Neural progenitor cell (in vitro differentiated cells): ENCODE data around the gene CTH. TPM values are rescaled to one million over a fixed set of nuclear protein-coding genes. Genes with fewer than 3 reads are reported as not detected.

Source experiments
- DNase-seq: peaks from one replicate; pipeline ENCODE4 v3.0.0-alpha.2; 2016; ENCODE audit warnings: low spot score
- H2AFZ ChIP-seq: fragments of 200-600 bp; sonication (generic); replicated peaks from 2 replicates; pipeline ENCODE4 v1.6.1; 2016; ENCODE audit warnings: antibody characterized with exemption
- H3F3A ChIP-seq: fragments of 200-600 bp; sonication (generic); 2 replicates; pipeline ENCODE4 v1.6.1; 2016; ENCODE audit warnings: antibody characterized with exemption, low read depth
- H3K27ac ChIP-seq: fragments of 200-600 bp; sonication (generic); 2 replicates; pipeline ENCODE4 v1.5.1; 2016; ENCODE audit warnings: mild to moderate bottlenecking
- H3K27me3 ChIP-seq: fragments of 200-600 bp; sonication (generic); 2 replicates; pipeline ENCODE4 v1.6.1; 2016; ENCODE audit warnings: mild to moderate bottlenecking, moderate library complexity
- H3K36me3 ChIP-seq: fragments of 200-600 bp; sonication (generic); 2 replicates; pipeline ENCODE4 v1.5.1; 2016
- H3K4me1 ChIP-seq: fragments of 200-600 bp; sonication (generic); 2 replicates; pipeline ENCODE4 v1.6.1; 2016; ENCODE audit warnings: mixed run types
- H3K4me2 ChIP-seq: fragments of 200-600 bp; sonication (generic); 2 replicates; pipeline ENCODE4 v1.6.1; 2016
- H3K4me3 ChIP-seq: fragments of 200-600 bp; sonication (generic); 2 replicates; pipeline ENCODE4 v1.5.1; 2016
- H3K79me2 ChIP-seq: fragments of 200-600 bp; sonication (generic); 2 replicates; pipeline ENCODE4 v1.6.1; 2016; ENCODE audit warnings: low read depth
- H3K9ac ChIP-seq: fragments of 200-600 bp; sonication (generic); 2 replicates; pipeline ENCODE4 v1.6.1; 2016
- H3K9me3 ChIP-seq: fragments of 200-600 bp; sonication (generic); 2 replicates; pipeline ENCODE4 v1.5.1; 2016; ENCODE audit warnings: low read depth
- H4K20me1 ChIP-seq: fragments of 200-600 bp; sonication (generic); 2 replicates; pipeline ENCODE4 v1.6.1; 2016; ENCODE audit warnings: low read depth
- H3K27ac Mint-ChIP-seq: 3 replicates; pipeline ENCODE4 v1.8.0; 2021; ENCODE audit warnings: mixed read lengths
- H3K27me3 Mint-ChIP-seq: 2 replicates; pipeline ENCODE4 v1.8.0; 2022; ENCODE audit warnings: low read depth, mild to moderate bottlenecking, inconsistent platforms, moderate library complexity, mixed read lengths; ENCODE audit not compliant: insufficient read depth
- H3K36me3 Mint-ChIP-seq: 3 replicates; pipeline ENCODE4 v1.8.0; 2021; ENCODE audit warnings: mixed read lengths
- H3K4me1 Mint-ChIP-seq: 3 replicates; pipeline ENCODE4 v1.8.0; 2021; ENCODE audit warnings: mixed read lengths
- H3K4me3 Mint-ChIP-seq: 3 replicates; pipeline ENCODE4 v1.8.0; 2021; ENCODE audit warnings: mild to moderate bottlenecking, moderate library complexity, mixed read lengths
- H3K9me3 Mint-ChIP-seq: 3 replicates; pipeline ENCODE4 v1.8.0; 2020; ENCODE audit warnings: mixed read lengths
- EZH2 ChIP-seq: fragments of 200-600 bp; sonication (generic); IDR thresholded peaks from 2 replicates; pipeline ENCODE4 v1.6.1; 2017; ENCODE audit warnings: antibody characterized with exemption, mild to moderate bottlenecking, moderate library complexity
- EZH2phosphoT487 ChIP-seq: fragments of 200-600 bp; sonication (generic); IDR thresholded peaks from 2 replicates; pipeline ENCODE4 v1.6.1; 2017; ENCODE audit warnings: antibody characterized with exemption
- total RNA-seq: library from RNA; depleted of rRNA; stranded (reverse); fragments of >200 nt; gene quantifications from 2 replicates; pipeline ENCODE4 v1.2.3, GENCODE V29; 2015; ENCODE audit warnings: low replicate concordance
- TF ChIP-seq, protein P1 (sequence below): fragments of 200-600 bp; sonication (generic); IDR thresholded peaks from 2 replicates; pipeline ENCODE4 v1.5.1; 2017; ENCODE audit warnings: antibody characterized with exemption, mild to moderate bottlenecking

CTH gene
- total RNA-seq, 1 donor from 2014 or later: 16.0 TPM

DNA sequence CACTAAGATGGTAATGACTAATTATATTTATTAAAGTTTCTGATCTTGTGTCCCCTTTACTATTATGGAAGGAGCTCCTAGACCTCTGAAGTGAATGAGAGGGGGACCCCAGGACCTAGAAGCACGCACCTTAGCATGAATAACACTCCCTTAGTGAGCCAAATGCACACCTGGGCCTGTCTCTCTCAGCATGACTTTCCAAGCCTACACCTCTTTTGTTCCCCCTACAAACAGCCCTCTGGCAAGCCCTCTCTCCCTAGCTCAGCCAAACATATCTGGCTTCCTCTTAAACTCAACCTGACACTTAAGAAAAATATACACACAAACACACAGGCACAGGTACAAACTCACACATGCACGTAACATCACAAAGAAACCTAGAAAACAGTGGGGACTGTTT lies 7.3 kb upstream of the CTH start:
- DNase-seq: no peak
- Histone ChIP-seq H3K4me3 (no peak overlapping the region), H4K20me1 (no peaks in the 10 kb centered on the region), H2AFZ (no peak overlapping the region), H3K79me2 (no peaks in the 10 kb centered on the region), H3K27ac (no peak overlapping the region), H3K4me2 (no peak overlapping the region), H3K4me1 (no peaks in the 10 kb centered on the region), H3K9me3 (no peaks in the 10 kb centered on the region), H3K27me3 (no peaks in the 10 kb centered on the region), H3F3A (no peaks in the 10 kb centered on the region), H3K9ac (no peak overlapping the region), H3K36me3 (no peaks in the 10 kb centered on the region)
- Mint-ChIP-seq H3K36me3 (no peaks in the 10 kb centered on the region), H3K27me3 (peaks cover 3% of the 10 kb centered on the region), H3K27ac (peak overlapping the region; percentile 13), H3K9me3 (no peaks in the 10 kb centered on the region), H3K4me3 (no peak overlapping the region), H3K4me1 (peaks cover 11% of the 10 kb centered on the region)
- TF ChIP-seq EZH2phosphoT487: no peak

DNA sequence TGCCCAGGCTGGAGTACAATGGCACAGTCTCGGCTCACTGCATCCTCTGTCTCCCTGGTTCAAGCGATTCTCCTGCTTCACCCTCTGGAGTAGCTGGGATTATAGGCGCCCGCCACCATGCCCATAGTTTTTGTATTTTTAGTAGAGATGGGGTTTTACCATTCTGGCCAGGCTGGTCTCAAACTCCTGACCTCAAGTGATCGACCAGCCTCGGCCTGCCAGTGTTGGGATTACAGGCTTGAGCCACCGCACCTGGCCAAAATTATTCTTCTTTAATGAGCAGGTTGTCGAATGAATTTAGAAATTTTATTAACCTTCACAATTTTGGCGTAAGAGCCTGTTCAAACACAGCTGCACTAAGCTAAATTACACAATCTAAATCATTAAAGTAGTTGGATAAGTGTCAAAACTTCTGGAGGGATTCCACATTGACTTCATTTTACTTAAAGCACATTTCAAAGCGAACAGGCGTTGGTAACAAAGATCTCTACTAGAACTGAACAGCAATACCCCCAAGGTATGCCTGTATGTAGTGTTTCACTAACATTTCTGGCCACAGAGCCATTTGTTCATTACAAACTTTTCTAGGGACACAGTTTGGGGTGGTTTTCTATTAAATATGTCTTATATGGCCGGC lies 5.2 kb upstream of the CTH start:
- no peaks in the 10 kb centered on the region for H3K27me3 ChIP-seq
- TF ChIP-seq EZH2 (no peak), EZH2phosphoT487 (no peak)
- TF ChIP-seq, protein P1, sequence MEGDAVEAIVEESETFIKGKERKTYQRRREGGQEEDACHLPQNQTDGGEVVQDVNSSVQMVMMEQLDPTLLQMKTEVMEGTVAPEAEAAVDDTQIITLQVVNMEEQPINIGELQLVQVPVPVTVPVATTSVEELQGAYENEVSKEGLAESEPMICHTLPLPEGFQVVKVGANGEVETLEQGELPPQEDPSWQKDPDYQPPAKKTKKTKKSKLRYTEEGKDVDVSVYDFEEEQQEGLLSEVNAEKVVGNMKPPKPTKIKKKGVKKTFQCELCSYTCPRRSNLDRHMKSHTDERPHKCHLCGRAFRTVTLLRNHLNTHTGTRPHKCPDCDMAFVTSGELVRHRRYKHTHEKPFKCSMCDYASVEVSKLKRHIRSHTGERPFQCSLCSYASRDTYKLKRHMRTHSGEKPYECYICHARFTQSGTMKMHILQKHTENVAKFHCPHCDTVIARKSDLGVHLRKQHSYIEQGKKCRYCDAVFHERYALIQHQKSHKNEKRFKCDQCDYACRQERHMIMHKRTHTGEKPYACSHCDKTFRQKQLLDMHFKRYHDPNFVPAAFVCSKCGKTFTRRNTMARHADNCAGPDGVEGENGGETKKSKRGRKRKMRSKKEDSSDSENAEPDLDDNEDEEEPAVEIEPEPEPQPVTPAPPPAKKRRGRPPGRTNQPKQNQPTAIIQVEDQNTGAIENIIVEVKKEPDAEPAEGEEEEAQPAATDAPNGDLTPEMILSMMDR: no peak
- no peaks in the 10 kb centered on the region for H3K36me3 Mint-ChIP-seq

DNA sequence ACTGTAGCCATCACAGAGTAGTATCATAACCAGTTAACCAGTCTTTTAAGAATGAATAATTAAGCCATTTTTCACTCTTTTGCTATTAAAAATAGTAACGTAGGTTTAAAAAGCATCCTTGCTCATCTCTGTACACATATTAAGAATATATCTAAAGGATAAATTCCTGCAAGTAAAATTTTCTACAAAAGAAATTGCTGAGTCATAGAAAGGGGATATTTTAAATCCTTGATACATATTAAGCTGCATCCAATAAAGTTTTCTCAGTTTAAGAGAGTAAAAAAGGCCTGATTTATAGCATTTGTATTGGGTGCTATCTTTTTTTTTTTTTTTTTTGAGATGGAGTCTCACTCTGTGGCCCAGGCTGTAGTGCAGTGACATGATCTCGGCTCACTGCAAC lies 1.9 kb upstream of the CTH start:
- Mint-ChIP-seq H3K9me3 (no peaks in the 10 kb centered on the region), H3K4me3 (no peak overlapping the region), H3K36me3 (no peaks in the 10 kb centered on the region)

More for the DNA sequence above, 5.2 kb upstream of the CTH start:
- Histone ChIP-seq H3K4me2 (no peak overlapping the region), H3F3A (peaks cover 14% of the 10 kb centered on the region), H3K27ac (no peak overlapping the region), H3K4me1 (peaks cover 6% of the 10 kb centered on the region), H3K4me3 (no peak overlapping the region), H4K20me1 (no peaks in the 10 kb centered on the region), H2AFZ (no peak overlapping the region), H3K79me2 (no peaks in the 10 kb centered on the region), H3K9ac (no peak overlapping the region), H3K36me3 (no peaks in the 10 kb centered on the region), H3K9me3 (no peaks in the 10 kb centered on the region)
- no peak for DNase-seq
- Mint-ChIP-seq H3K27me3 (no peaks in the 10 kb centered on the region), H3K4me1 (peaks cover 5% of the 10 kb centered on the region), H3K27ac (no peak overlapping the region), H3K9me3 (no peaks in the 10 kb centered on the region), H3K4me3 (no peak overlapping the region)

More for the DNA sequence above, 1.9 kb upstream of the CTH start:
- Histone ChIP-seq H3K36me3 (no peaks in the 10 kb centered on the region), H2AFZ (no peak overlapping the region), H3K27me3 (no peaks in the 10 kb centered on the region), H3F3A (peaks cover 25% of the 10 kb centered on the region), H4K20me1 (no peaks in the 10 kb centered on the region), H3K79me2 (peaks cover 26% of the 10 kb centered on the region), H3K4me1 (peaks cover 11% of the 10 kb centered on the region), H3K4me3 (no peak overlapping the region), H3K4me2 (no peak overlapping the region), H3K27ac (no peak overlapping the region), H3K9me3 (no peaks in the 10 kb centered on the region), H3K9ac (no peak overlapping the region)
- Mint-ChIP-seq H3K4me1 (peaks cover 12% of the 10 kb centered on the region), H3K27me3 (no peaks in the 10 kb centered on the region), H3K27ac (no peak overlapping the region)
- no peak for DNase-seq
- no peak for TF ChIP-seq EZH2phosphoT487
- TF ChIP-seq EZH2: no peak
- TF ChIP-seq, protein P1: no peak
